Stimulated activated CD8-positive, alpha-beta memory T cell treated with anti-CD3 and anti-CD28 coated beads, Interleukin-7, amount 100 ng/mL, for 4 hours (primary cell): ENCODE measurements around the gene FAM168B.
"Not testable (repeated sequence)": the region's sequence is repeated elsewhere in the genome, so short reads cannot be mapped to it uniquely, and the experiment has no call there.

Experiments used
- DNase-seq, 2 donors: peaks; one replicate each; pipeline ENCODE4 v3.0.0-alpha.2; 2020; ENCODE audit warnings: low read depth in 2 of 2

The FAM168B gene

DNA sequence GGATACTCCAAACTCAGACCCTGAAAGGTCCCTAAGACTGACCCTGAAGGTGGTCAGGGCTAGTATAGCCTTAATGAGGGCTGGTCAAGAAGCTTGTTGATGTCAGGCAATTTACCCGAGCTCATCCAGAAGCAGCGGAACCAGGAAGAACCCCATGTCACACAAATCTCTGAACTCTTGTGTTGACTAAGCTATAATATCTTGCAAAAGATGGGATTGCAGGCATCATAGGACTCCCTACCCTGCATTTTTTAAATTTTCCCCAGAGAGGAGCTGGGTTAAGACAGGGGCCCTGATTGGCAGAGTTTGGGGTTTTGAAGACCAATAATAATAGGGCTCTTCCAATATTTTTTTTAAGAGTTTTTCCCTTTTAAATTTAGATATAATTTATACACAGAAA, 9.9 kb upstream of the FAM168B start:
- DNase-seq = no peak

DNA sequence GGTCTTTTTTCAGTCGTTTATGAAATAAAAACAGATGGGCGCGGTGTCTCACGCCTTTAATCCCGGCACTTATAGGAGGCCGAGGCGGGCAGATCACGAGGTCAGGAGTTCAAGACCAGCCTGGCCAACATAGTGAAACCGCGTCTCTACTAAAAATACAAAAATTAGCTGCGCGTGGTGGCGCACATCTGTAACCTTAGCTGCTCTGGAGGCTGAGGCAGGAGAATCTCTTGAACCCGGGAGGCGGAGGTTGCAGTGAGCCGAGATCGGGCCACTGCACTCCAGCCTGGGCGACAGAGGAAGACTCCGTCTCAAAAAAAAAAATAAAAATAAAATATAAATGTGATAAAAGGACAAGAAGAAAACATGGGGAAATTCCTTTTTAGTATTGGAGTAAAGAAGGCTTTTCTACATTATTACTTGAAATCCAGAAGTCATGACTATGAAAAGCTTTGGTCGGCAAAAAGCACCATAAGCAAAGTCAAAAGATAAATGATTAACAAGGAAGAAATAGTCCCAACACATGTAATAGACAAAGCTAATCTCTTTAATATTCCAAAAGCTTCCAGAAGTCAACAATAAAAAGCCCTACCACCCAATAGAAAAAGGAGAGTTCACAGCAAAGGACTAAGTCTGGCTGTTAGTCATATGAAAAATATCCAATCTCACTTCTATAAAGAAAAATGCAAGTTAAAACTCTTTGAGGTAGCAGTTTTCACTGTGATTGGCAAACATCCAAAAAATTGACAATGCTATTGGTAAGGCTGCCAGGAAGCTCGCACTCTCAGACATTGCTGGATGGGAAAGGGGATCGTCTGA, 1.4 kb upstream of the FAM168B start:
- no peak for DNase-seq

DNA sequence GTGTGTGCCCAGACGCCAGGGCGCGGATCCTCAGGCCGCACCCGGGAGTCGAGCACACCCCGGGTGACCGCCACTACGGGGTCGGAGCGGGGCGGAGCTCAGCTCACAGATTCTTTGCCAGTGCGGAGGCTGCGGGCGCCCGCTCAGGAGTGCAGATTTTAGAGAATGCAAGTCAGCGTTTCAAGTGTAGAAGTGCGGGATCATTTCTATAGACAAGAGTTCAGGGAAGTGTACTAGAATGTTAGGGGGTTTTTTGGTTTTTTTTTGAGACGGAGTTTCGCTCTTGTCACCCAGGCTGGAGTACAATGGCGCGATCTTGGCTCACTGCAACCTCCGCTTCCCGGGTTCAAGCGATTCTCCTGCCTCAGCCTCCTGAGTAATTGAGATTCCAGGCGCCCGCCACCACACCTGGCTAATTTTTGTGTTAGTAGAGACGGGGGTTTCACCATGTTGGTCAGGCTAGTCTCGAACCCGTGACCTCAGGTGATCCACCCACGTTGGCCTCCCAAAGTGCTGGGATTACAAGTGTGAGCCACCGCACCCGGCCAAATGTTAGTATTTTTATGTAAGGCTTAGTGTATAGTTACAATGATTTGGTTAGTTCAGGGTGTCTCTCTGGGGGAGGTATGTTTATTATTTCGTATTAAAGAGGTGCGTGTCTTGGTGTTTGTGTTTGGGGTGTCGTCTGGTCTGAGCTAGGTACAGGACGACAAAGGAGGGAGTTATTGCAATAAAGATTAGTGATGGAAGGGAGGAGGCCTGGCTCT, 619 bp upstream of the FAM168B start:
- peak in 1 of 2 donors; percentile 70 for DNase-seq

DNA sequence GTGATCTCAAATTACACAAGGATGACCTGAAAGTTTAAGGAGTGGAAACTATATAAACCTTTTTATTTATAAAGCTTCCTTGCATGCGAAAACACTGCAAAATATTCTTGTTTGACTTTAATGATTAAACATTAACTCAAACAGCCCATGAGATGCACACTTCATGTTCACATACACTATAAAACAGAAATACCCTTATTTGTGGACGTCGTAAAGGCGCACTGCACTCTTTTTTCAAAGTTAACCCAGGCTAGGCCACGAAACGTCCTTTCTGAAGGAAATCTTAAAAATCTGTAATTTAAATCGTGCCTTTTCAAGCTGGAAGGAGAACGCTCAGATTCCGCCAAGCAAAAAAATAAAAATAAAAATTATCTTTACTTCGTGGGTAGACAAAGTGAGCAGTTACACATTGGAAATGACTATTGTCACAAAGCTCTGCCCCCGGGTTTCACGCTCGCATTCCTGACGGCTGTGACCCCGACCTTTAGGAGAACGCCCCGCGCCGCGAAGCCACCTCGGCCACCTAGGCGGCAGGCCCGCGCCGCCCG, 728 bp downstream of the FAM168B start:
- no peak for DNase-seq

DNA sequence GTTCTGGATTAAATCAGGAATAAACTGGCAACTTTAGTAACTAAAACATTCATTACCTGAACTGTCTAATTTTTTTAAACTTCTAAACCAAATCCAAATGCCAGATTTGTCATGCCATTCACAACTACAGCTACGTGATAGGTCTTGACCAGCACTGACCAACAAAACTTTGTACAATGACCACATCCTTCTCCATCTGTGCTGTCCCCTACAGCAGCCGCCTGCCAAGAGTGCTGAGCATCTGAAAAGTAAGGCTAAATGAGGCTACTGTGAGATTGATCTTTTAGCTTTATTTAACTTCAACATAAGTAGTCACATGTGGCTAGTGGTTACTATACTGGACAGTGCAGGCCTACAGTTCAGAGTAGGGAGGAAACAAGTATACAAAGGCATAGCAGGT, 7.6 kb downstream of the FAM168B start:
- no peak for DNase-seq

DNA sequence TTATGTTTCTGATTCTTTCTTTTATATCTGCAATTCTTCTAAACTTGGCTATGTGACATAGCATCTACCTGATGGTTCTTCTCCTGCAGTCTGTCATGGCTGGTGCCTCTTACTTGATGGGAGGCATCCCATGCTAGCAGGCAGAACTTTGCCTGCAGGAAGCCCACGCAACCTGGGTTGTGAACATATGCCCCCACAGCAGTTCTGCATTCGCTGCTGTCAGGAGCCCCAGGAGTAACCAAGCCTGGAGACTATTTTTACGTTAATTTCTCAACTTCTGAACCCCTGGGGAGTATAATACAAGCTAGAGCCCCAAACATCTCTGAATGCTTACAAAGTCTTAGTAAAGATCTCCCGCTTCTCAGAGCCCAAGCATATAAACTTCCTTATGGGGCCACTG, 12.1 kb downstream of the FAM168B start:
- DNase-seq = no peak

DNA sequence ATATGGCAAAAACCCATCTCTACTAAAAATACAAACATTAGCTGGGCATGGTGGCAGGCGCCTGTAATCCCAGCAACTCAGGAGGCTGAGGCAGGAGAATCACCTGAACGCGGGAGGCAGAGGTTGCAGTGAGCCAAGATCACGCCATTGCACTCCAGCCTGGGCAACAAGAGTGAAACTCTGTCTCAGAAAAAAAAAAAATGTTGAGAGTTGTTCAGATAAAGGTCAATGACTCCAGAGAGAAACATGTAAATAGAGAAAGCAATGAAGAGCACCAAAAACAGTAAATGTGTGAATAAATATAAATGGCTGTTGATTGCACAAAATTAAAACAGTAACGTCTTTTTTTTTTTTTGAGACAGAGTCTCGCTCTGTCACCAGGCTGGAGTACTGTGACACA, 13.3 kb downstream of the FAM168B start:
- not testable (repeated sequence) for DNase-seq

DNA sequence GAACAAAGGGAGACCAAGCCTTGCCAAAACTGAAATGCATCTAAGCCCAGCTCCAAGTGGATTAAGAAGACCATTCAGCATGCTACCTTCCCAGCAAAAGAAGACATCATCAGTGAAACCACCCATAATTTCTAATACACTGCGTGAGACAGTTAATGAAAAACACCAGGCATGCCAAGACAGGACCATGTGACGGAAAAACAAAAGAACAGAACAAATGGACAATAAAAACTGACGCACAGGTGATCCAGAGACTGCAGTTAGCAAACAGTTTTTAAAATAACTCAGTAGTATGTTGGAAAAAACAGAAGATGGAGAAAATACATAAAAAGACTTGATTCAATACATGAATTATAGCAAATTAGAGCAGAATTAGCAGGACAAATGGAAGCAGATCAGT, 15.3 kb downstream of the FAM168B start:
- no peak for DNase-seq

DNA sequence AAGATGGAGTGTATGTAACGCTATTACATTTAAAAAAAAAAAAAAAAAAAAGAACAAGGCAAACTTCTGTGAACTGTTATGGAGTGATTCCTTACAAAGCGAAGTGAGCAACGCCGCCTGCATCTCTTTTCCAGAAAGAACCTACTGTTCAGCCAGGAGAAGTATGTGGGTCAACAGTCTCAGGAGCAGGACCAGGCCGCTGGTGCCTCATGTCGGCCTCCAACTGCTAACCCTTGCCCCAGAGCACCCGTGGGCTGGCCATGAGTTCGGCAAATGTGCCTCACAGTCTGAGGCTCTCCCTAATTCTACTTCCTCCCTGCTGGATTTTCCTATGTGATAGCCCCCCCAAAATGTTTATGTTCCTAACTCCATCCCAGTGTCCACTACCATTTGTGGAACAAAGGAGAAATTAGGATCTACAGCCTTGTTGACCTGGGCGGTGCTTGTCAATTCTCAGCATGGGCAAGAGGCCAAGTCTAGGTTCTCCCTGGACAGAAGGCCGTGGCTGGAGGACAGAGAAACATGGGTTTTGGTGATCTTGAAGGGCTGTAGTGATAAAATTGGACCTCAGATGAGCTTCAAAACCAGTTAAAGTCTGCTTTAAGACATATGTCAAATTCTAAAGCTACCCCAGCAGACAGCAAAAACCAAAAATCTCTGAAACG, 15.9 kb downstream of the FAM168B start:
- no peak for DNase-seq

DNA sequence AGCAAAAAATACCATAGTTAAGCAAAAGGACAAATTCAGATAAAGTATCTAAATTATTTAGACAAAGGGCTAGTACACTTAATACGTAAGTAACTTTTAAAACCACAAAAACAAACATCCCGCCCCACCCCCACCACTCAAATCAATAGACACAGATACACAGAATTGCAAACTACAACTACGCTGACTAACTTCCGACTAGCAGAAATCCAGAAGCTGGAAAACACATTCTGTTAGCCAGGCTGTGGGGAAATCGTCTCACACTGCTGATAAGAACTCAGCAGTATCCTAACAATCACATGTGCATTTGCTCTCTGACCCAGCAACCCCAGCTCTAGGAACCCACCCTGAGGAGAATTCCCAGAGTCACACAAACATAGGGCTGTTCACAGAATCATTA, 16.6 kb downstream of the FAM168B start:
- no peak for DNase-seq

DNA sequence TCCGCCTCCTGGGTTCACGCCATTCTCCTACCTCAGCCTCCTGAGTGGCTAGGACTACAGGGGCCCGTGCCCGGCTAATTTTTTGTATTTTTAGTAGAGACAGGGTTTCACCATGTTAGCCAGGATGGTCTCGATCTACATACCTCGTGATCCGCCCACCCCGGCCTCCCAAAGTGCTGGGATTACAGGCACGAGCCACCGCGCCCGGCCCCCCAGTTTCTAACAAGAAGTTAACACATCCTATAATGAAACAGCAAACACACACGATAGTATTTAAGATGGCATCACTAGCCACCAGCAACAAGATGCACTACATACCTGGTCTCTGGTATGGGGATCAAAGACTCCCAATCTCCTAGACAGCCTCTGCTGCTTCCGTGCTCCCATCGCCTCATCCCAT, 17.7 kb downstream of the FAM168B start:
- not testable (repeated sequence) for DNase-seq

DNA sequence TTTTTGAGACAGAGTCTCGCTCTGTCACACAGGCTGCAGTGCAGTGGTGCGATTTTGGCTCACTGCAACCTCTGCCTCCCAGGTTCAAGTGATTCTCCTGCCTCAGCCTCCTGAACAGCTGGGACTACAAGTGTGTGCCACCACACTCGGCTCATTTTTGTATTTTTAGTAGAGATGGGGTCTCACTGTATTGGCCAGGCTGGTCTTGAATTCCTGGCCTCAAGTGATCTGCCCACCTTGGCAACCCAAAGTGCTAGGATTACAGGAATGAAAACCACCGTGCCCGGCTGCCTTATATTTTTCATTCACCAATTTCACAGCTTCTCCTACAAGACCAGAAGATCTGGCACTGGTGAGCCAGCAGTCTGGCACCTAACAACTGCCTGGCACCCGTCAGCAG, 25.1 kb downstream of the FAM168B start:
- DNase-seq = not testable (repeated sequence)

DNA sequence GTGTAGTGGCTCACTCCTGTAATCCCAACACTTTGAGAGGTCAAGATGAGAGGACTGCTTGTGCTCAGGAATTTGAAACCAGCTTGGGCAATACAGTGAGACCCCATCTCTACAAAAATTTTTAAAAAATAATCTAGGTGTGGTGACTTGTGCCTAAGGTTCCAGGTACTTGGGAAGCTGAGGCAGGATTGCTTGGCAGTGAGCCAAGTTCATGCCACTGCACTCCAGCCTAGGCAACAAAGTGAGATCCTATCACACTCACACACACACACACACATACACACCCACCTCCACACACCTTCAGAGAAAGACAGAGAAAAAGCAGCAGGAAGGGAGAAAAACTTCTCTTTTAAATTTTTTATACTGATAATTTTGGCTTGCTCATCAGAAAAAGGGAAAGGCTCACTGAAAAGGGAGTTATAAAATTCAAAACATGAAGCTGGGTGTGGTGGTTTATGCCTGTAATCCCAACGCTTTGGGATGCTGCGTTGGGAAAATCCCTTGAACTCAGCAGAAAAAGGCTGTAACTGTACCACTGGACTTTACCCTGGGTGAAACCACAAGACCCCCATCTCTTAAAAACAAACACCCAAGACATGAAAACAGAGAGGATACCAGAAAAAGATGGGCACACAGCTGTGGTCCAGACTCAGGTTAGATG, 25.7 kb downstream of the FAM168B start:
- no peak for DNase-seq

DNA sequence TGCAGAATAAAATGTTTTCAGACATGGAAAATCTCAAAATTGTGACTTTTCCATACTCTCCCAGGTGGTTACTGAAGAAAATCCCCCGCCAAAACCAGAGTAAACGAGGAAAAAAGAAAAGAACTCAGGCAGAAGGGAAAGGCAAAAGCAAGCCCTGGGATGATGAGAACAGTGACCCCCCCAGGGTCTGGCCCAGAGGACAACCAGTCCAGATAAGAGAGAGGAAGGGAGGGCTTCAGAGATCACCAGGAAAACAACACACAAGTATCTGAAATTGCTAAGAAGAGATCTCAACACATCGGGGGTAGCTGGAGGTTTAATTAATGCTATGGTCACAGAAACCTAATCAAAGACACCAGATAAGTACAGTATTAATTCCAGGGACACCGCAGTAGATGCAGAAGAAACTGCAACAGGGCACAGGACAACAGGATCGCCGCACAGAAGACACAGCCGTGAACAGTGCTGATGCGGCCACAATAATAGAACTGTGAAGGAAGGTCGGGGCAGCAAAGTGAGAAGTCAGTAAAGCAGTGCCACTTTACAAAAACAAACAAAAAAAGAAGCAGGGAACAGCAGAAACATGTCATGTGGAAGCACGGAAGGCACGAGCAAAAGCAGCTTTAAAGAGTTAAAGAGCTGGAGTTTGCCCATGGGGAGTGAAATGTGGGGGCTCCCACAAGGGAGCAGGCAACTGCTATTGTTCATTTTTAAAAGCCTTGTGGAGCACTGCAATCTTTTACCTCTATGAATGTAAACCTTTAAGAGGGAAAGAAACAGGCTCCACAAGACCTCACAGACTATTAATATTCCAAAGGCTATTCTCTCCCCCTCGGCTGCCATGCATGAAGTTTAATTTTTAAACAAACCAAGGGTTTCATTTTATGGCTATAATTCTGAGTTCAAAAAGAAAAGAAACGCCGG, 28.4 kb downstream of the FAM168B start:
- DNase-seq = no peak

DNA sequence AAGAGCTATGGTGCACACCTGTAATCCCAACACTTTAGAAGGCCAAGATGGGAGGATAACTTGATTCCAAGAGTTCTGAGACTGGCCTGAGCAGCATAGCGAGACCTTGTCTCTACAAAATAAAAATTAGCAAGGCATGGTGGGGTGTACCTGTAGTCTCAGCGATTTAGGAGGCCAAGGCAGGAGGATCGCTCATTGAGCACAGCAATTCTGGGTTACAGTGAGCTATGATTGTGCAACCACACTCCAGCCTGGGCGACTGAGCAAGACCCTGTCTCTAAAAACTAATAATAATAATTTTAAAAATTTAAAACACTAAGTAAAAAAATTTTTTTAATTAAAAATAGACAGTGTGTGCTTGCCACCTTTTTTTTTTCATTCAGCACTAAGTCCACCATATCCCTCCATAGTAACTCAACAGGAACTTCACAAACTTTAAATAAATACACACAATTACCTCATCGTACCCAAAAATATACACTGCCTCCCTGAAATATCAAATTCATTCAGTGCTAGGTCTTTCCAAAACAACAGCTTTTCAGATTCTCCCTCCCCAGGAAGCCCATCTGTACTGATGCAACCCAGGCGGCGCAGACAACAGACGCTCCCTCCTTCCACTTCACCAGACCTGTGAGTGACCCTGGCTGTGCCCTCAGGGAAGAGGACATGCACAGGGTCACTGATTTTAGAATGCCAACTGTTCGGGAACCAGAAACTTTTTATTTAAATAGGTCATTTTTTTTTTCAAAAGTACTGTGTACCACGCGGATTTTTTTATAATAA, 29.6 kb downstream of the FAM168B start:
- DNase-seq = no peak

DNA sequence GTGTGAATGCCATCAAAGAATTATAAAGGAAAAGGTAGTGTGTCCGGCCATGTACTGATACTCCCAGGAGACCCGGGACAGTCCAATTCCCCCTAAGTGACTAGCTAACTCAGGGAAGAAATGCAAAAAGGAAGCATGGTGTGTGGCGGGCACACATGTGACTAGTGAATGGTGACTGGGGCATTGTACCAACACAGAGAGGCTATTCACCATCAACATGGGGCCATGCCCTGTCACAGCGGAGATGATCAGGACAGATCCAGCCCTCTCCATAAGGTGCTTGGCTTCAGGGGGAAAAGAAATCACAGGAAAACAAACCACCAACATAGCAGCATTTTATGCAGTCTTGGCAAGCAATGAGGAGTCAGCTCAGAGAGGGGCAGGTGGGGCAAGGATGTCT, 34.3 kb downstream of the FAM168B start:
- no peak for DNase-seq

DNA sequence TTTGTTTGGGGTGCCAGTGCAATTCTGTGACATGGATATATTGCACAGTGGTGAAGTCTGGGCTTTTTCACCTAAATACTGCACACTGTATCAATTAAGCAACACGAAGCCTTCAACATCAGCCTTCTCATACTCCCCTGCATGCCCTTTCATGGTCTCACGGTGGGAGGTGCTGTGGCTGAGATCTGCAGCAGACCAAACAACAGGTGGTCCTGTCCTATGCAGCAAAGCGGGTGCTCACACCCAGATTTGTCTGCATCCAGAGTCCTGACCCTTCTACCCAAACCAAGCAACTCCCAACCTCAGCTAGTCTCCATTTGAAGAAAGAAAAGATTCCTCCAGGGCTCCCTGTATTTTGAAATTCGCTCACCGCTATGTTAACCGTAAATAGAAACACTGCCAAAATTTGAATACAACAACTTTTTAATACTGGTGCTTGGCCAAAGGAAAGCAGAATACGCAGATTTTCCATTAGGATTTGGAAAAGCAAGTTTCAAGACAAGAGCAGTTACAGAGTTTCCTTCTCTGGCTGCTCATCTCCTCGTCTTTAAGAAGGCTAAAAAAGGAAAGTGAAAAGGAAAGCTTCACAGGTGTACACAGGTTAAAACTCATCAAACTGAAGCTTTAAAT, 34.9 kb downstream of the FAM168B start:
- no peak for DNase-seq

DNA sequence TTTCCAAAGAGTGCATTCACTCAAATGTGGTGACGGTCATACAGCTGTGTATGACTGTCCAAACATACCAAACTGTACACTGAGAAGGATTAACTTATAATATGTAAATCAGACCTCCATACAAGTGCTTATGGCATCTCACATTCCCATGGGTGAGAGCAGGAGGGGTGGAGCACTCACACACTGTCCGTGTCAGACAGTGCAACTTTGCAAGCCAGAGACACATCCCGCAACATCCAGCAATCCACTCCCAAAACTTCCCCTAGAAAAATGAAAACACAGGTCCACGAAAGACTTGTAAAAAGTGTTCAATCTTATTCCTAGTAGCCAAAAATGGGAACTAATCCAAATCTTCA, 36.4 kb downstream of the FAM168B start:
- DNase-seq = no peak

DNA sequence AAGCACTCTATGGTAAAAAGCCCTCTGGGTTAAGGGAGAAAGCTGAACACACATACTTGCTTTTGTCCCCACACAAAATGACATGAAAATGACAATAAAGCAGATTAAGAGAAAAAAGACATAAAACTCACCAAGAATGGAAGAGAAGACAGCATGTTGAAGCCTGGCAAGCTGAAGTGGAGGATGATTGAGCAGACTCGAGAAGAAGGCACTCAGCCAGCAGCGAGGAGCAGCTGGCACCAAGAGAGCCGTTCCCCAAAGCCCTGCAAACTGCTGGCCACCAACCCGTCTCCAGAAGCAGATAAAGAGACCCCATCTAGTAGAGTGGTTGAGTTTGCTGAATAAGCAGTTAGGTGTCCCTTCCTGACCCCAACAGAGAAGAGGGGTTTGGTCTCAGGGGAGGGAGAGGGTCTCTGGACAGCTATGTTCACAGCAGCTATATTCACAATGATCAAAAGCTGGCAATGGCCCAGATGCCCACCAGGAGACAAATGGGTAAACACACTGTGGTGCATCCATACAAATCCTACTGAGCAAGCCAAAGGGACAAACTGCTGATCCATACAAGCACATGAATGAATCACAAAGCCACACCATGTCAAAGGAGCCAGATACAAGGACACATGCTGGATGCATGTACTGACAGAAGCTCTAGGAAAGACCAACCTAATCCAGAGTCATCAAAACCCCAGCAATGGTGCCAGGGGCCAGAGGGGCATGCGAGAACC, 36.9 kb downstream of the FAM168B start:
- DNase-seq = no peak
